Activated CD4-positive, alpha-beta T cell treated with anti-CD3 and anti-CD28 coated beads, Interleukin-2, Interleukin-4, amounts not matched to agents 100 ng/mL and 50 ng/mL, durations not matched to agents 16 hours and 8 hours (primary cell): ENCODE measurements around the gene PIP4K2A.
"Not testable (repeated sequence)": the region's sequence is repeated elsewhere in the genome, so short reads cannot be mapped to it uniquely, and the experiment has no call there.

Source experiments
- DNase-seq: peaks from one replicate; pipeline ENCODE4 v3.0.0-alpha.2; 2020; ENCODE audit warnings: low spot score

The PIP4K2A gene

DNA sequence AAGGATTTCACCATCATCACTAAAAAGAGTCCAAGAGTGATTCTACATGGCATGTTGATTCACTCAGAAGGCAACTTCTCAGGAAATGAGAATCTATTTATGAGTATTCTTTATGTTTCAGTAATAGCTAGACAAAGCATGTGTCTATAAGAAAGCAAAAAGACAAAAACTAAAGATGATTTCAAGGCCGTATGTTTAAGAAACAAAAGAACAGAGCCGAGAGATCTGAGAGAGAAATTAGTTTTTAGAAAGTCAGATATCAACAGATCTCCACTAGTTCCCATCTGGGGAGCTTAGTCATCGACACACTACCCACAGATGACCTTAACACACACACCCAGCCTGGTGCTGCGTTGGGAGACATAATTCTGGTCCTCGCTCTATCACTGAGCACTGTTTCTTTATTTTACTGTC, 21.0 kb downstream of the PIP4K2A start:
- peak; percentile 60 for DNase-seq

DNA sequence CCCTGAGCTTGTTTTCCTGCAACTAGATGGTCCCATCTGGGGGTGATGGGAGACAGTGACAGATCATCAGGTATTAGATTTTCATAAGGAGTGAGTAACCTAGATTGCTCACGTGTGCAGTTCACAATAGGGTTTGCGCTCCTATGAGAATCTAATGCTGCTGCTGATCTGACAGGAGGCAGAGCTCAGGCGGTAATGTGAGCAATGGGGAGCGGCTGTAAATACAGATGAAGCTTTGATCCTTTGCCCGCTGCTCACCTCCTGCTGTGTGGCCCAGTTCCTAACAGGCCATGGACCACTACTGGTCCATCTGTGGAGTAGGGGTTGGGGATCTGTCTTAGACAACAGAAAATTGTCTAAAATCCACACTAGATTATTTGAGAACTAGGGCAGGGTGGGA, 22.3 kb downstream of the PIP4K2A start:
- not testable (repeated sequence) for DNase-seq

DNA sequence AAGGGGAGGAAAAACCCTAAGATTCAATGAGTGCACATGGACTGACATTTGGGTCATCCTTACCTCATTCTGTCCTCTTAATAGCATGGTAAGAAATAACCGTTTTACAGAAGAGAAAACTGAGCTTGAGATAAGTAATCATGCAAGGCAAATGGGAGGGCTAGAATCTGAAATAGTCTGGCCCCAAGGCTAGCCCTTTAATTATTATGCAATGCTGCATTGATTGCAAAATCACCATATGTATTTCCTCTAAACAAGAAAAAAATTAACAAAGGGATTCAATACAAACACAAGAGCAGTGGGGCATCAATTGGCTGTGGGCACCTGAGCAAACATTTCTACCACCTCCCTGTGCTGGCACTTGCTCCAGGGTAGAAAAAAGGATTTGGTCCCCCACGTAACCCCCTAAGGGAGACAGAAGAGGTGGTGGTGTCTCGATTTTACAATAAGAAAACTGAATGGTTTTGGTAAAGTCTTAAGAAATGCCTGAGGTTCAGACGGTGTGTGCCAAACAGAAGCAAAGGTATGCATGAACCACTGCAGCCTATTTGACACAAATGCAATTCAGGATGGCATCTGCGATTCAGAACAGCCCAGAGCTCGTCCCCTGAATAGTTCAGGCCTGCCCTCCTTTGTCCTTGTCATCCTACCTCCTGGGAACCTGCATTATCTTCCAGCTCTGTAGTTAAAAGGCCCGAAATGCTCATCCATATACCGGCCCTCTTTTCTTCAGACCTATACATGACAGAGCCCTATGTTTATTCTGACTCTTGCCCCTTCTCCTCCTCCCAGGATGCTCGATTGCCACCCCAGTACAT, 23.6 kb downstream of the PIP4K2A start:
- no peak for DNase-seq

DNA sequence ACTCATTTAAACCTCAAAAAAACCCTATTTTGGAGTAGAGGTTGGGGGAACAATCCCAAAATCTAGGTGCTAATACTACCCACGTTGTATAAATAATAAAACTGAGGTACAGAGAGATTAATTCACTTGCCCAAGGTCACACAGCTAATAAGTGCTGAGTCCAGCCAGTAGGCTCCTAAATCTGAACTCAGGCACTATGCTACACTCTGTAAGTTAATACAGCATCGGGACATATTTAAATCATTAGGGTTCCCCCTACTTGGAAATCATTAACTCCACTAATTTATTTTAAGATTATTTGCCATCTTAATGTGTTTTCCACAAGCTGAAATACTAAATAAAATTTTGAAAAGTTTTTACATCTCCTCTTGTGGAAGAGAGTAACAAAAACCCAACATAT, 24.2 kb downstream of the PIP4K2A start:
- no peak for DNase-seq

DNA sequence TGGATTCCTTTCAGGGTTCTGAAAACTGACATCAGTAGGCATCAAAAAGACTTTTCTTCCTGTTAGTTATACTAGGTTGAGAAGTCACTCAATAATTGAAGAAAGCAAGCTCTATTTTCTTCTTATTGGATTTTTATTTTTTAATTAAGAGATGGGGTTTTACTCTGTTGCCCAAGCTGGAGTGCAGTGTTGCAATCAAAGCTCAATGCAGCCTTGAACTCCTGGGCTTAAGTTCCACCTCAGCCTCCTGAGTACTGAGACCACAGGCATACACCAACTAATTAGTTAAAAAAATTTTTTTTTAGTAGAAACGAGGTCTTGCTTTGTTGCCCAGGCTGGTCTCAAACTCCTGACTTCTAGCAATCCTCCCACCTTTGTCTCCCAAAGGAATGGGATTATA, 28.0 kb downstream of the PIP4K2A start:
- no peak for DNase-seq

DNA sequence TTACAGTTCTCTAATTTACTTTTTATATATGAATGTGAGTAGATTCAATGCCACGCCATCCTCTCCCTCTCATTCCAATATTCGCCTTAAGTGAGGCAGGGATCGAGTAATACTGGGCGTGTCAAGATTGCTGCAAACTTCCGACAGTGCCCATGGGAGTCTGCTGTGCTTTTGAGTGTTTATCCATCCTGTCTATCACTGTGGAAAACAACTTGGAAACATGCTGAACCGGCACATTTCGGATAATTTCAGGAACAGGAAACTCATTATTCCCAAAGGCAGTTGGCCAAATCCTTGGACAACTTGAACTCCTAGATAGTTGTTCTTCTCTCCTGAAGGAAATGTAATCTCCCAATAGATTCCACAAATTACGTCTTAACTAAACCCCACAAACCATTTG, 28.5 kb downstream of the PIP4K2A start:
- DNase-seq: no peak

DNA sequence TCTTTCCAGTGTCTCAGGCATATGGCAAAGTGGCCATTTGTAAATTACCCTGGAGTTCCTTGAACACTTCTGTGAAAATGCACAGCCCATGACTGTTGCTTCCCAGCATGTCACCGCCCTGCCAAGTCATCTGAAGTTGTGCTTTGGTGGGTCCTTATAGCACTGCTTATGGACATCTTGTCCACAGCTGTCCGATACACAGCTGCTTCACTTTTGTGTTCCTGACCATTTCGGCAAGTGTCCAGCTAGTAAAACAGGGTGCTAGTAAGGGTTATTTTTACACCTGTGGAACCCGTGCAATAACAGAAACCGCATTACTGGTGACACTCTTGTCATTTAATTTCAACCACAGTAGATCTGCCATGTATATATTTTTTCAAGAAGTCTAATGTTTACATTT, 29.7 kb downstream of the PIP4K2A start:
- no peak for DNase-seq

DNA sequence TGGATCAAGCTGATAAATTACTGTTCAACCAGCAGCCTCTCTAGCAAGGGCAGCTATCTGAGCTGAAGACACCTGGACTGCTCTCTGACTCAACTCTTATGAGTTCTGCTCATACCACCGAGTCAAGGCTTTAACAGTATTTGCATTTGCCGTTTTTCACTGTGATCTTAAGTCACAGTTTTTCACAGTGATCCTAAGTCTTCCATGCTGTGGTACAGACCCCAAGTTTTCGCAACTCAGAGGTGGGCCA, 31.3 kb downstream of the PIP4K2A start:
- DNase-seq: no peak

DNA sequence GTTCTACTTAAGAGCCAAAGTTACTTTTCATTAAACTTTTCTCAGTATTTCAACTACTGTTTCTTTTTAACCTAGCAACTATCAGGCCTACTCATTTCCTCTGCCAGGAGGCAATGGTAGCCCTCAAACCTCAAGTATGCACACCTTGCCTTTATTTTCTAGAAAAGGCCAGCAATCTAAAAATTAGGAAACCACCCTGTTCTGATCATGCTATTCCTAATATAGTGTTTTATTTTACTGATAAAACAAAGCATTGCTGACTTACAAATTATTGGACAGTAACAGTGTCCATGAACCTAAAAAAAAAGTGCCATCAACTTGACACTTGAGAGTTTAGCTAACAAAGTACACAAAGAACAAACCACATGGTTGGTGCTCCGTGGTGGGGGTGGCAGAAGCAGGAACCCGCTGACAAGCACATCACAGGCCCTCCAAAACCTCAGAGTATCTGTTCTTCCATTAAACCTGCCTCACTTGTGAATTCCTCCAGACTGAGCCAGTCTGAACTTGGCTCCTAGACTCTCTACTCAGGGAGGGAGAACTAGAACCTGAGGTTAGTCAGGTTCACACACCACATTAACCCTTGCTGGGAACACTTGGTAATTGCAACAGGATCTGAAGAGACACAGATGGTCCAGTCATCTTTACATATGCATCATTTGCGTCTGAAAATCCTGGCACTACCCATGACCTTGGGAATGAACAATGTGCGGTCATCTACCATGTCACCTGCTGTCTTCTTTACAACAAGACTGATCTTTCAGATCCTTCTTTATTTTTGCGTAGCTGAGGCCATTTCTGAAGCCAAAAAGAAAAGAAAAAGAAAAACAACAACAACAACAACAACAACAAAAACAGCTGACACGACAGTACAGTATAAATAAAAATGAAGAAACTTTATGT, 31.9 kb downstream of the PIP4K2A start:
- DNase-seq: peak; percentile 69

DNA sequence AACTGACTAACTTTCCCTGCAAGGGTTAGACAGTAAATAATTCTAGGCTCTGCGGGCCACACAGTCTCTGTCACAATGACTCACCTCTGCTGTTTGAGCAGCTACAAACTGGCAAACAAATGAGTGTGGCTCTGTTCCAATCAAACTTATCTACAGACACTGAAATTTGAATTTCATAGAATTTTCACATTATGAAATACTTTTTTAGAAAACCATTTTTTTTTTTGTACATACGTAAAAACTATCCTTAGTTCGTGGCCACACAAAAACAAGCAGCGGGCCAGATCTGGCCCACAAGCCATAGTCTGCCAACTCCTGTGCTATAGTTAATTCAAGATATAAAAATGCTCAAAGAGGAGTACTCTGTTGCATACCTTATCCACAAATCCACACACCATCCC, 32.6 kb downstream of the PIP4K2A start:
- DNase-seq: peak; percentile 81

DNA sequence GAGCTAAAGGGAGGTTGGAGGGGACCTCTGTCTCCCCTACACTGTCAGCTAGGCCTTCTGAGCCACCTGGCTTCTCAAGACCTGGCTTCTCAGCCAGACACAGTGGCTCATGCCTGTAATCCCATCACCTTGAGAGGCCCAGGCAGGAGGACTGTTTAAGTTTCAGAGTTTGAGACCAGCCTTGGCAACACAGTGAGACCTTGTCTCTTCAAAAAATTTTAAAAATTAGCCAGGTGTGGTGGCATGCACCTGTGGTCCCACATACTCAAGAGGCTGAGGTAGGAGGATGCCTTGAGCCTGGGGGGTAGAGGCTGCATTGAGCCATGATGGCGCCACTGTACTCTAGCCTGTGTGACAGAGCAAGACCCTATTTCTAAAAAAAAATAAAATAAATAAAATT, 33.1 kb downstream of the PIP4K2A start:
- no peak for DNase-seq

DNA sequence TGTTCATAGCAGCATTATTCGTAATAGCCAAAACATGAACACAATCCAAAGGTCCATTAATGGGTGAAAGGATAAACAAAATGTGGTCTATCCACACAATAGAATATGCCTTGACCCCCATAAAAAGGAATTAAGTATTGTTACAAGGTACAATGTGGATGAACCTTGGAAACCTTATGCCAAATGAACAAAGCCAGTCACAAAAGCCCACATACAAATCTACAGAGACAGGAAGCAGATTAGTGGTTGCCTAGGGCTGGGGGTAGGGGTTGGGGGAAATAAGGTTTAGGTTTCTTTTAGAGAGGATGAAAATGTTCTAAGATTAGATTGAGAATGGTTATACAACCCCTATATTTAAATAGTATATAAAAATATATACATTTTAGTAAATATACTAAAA, 34.8 kb downstream of the PIP4K2A start:
- DNase-seq: no peak

DNA sequence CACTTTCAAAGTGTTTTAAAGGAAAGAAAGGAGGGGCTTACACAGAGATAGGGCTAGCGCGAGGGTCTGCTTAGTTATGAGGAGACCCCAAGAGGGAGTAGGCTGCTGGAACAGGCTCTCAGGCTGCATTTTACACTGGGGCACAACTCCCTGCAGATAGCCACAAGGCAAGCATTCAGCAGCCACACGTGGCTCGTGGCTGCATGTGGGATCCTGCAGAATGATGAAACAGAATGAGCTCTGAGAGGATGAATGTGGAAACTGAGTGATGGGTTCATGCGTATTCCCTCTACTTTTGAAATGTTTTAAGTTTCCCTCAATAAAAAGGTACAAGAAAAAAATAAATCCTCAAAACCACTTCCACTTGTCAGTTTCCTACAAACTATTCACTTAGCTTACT, 37.0 kb downstream of the PIP4K2A start:
- no peak for DNase-seq

DNA sequence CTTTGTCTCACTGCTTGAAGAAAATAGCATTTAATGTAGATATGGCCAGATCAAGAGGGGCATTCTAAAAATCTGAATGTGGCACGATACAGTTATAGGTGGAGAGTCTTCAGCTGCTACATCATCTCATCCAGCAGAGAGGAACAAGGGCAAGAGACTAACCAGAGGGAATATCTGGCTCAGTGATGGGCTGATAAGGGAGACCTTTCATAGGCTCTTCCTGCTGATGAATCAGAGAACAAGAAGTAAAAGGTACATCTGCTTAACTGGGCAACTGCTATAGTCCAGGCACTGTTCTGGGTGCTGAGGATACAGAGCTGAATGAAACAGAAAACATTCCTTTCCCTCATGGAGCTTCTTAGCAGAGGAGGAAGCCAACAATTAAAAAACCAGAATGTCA, 37.9 kb downstream of the PIP4K2A start:
- DNase-seq: no peak

DNA sequence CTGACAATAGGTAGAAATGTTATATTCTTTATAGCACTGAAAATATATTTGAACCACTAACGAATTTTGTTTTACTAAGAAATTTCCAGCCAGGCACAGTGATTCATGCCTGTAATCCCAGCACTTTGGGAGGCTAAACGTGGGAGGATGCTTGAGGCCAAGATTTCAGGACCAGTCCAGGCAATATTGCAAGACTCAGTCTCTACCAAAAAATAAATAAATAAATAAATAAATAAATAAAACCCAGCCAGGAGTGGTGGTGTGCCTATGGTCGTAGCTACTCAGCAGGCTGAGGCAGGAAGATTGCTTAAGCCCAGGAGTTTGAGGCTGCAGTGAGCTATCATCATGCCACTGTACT, 39.8 kb downstream of the PIP4K2A start:
- no peak for DNase-seq

DNA sequence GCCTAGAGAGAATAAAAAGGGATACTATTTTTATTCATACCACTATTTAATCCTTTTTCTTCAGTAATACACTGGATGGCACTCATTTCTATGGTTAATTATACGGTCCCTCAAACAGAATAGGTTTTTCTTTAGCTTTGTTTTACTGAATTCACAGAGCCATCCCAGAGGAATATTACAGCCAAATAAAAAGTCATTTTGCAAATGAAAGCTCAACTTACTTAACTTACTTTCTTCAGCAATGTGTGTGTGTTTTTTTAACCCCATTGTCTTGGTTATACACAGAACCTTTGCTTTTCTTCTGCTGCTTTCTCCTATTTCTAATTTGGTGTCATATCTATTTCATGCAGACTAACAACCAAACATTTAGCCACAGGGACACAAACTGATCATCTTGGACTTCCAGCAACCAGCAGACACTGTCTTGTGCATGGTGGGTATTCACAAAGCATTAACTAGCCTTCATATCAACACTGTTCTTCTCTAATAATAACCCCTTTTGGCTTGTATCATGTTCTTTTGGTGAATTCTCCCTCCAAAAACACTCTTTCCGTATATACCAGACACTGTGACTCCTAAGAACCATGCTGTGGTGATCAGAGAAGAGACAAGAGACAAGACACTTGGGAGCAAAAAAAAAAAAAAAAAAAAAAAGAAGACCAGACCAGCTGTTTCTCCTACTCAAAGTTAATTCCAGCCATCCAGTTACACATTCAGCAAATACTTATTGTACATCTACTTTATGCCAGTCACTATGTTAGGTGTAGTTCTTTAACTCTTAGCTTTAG, 40.4 kb downstream of the PIP4K2A start:
- no peak for DNase-seq

DNA sequence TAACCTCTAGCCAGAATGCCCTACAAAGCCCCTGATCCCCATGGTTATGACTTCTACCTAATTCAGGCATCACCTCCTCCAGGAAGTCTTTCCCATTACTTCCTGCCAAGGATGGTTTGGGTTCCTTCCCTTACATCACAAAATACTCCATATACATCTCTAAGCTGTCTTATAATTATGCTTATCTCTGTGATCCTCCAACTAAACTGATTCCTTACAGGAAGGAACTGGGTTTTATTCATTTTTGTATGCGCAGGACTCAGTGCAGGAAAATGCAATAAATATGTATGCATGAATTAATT, 41.3 kb downstream of the PIP4K2A start:
- no peak for DNase-seq

DNA sequence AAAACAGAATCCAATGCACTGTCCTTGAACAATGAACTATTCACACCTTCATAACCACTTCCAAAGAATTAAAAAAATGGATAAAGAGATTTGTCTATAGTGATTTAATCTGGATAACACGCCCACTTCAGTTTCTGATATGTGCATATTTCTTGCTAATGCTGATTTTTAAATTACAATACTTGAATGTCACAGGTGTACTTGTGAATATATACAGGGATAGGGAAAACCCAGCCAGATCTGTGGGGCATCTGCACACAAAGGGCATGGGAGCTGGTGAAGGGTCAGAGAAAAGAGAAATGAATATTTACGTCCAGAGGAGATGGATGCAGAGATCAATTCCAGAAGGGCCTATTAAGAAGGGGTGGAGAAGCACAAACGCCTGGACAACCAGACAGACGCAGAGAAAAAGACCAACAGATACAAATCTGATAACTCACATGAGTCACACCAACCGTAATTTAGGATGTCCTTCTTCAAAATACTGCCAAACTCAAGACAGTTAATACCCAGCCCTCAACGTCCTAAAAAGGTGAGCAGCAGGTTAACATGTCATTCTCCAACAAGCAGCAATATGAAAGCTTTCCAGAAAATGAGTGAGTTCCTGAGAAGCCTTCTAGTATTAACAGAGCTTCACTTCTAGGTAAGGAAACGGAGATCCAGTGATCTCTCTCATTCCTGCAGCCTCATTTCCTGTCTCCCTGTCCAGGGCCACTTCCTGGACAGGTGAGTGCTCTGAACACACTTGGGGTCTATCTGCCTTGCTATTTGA, 41.9 kb downstream of the PIP4K2A start:
- no peak for DNase-seq

DNA sequence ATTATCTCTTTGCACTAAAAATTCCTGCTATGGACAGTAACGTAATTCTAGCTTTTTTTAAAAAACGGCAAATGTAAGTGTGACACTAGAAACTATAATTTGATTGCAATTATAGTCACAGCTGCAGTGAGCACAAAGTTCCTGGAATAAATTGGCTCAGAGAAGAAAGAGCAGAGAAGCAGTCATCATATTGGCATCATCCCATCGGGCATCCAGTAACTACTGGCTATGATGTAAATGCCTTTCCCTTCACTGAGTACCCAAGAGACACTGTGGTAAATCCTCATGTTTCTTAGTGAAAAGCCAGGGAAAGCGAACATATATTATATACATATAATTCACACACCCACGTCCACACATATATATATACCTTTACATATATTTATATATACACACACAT, 43.6 kb downstream of the PIP4K2A start:
- DNase-seq: no peak

DNA sequence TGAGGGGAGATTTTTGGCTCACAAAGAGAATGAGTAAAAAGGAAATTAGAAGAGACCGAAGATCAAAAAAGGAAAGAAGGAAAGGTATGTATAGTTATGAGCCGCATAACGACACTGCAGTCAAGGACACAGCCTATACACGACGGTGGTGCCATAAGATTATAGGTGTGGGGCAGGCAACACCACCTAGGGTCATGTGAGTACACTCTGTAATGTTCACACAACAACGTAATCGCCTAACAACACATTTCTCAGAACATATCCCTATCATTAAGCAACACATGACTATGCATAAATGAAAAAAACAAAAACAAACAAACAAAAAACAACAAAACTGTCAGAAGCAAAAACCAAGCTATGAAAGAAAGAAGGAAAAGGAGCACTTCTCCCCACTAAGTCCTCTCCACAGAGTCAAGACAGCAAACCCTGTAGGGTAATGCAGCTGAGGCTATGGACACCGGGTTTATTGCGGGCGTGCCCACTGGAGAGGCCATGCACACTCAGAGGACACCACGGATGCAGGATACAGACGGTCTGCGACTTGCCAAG, 45.1 kb downstream of the PIP4K2A start:
- DNase-seq: peak; percentile 50

DNA sequence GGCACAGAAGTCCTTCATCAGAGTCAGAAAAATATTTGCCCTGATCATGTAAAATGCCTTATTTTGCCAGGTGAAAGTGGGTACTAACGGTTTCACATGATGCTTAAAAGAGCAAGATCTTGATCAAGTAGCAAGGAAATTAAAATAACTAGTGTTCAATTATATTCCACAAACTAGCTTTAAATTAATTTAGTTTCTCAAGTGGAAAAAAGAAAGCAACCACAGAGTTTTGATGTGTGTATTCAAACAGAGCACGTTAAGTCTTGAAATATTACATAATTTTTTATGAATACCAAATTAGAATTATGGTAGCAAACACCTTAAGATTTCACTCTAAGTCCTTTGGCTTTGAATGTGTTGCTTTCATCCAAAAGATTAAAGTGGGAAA, 47.3 kb downstream of the PIP4K2A start:
- DNase-seq: no peak
